ENCODE results near the gene ERG. TPM values are rescaled to one million over a fixed set of nuclear protein-coding genes. Genes with fewer than 3 reads are reported as not detected.

ERG gene
- total RNA-seq, 4 donors from 2014 or later, result 4.2 to 20.6 (median 4.8) TPM

DNA sequence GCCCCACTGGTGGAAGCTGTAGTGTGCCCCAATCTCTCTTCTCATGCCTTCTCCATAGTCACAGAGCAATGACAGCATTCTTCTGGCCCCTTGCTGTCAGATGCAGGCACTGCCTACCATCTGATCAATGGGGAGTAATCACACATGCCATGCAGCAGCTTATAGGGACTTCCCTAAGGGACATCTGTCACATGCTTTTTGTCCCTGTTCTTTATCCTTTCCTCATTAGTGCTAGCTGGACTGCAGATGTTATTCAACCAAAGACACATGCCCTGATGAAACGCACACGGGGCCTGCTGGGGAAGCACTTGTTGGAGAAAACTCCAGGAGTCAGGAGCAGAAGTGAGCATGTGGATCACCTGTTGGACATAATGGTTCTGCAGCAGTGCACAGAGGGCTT, 132.8 kb downstream of the ERG start:
- Histone ChIP-seq H3K4me3 (no peak overlapping the region), H3K27me3 (no peaks in the 10 kb centered on the region), H3K36me3 (no peaks in the 10 kb centered on the region), H3K4me1 (no peaks in the 10 kb centered on the region), H3K27ac (no peak overlapping the region), H3K9me3 (no peaks in the 10 kb centered on the region)
- no peak for DNase-seq
- TF ChIP-seq POLR2A (IDR thresholded peaks at IDR 0.05) (no peak), CTCF (IDR thresholded peaks at IDR 0.05) (no peak)

- no peak overlapping the region for H3K4me3 ChIP-seq
- TF ChIP-seq CTCF (IDR thresholded peaks at IDR 0.05), result no peak
- no peak for TF ChIP-seq POLR2A (IDR thresholded peaks at IDR 0.05)
- H3K36me3 ChIP-seq, result no peaks in the 10 kb centered on the region
- no peaks in the 10 kb centered on the region for H3K4me1 ChIP-seq
- H3K9me3 ChIP-seq, result no peaks in the 10 kb centered on the region
- no peaks in the 10 kb centered on the region for H3K27me3 ChIP-seq
- no peak overlapping the region for H3K27ac ChIP-seq
- DNase-seq, result no peak
Observed at GRCh38 chr21:38363693-38364092, 134.6 kb downstream of the ERG start.

DNA sequence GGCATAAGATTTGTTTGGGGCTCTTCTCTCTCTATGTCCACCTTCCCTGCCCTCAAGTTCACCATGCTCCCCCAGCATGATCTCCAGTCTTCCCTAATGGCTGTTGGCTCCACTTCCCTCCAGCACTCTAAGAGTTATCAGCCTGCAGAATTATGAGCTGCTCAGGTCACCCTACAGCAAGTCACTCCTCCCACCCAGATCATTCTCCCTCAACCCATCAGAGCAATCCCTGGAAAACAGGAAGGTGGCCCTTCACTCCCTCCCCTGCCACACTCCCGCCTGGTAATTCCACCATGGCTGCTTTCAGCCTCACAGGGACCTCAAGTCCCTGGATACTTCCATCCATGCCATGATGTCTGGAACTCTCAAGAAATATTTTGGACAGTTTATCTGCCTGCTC, 137.0 kb downstream of the ERG start:
- no peak for DNase-seq
- no peak for TF ChIP-seq POLR2A (IDR thresholded peaks at IDR 0.05)
- TF ChIP-seq CTCF (IDR thresholded peaks at IDR 0.05), result no peak
- Histone ChIP-seq H3K4me1 (no peaks in the 10 kb centered on the region), H3K27ac (no peak overlapping the region), H3K36me3 (no peaks in the 10 kb centered on the region), H3K27me3 (no peaks in the 10 kb centered on the region), H3K4me3 (no peak overlapping the region), H3K9me3 (no peaks in the 10 kb centered on the region)

DNA sequence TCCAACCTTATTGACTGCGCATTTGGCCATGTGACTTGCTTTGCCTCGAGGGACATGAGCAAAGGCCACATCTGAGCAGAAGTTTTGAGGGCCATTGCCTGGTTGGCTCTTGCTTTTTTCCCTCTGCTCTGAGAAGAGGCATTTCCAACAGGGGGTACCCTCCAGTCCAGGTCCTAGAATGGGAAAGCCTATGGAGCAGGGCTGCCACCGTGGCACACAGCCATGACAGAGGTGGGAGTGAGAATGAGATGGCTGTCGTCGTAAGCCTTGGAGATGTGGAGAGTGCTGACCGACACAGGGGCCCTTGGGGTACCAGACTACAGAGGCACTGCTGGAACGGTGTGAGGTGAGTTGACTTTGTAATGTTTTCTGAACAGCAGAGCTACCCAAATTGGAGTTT, 138.4 kb downstream of the ERG start:
- H3K36me3 ChIP-seq, result no peaks in the 10 kb centered on the region

DNA sequence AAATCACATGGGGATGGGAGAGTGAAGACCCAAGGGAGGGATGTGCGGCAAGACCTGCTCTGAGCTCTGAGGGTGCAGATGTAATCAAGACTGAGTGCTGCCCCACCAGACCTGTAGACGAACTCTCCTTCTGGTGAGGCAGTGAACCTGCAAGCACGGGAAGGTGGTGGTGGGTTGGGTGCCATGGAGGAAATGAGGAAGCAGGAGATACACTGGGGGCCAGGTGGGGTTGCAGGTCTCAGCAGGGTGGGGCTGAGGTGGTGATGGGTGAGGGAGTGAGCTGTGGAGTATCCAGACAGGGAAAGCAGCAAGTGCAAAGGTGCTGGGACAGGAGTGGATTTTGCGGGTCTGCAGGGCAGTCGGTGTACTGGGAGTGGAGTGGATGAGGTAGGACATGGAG, 139.2 kb downstream of the ERG start:
- Histone ChIP-seq H3K27ac (no peak overlapping the region), H3K9me3 (no peaks in the 10 kb centered on the region), H3K4me1 (no peaks in the 10 kb centered on the region), H3K36me3 (no peaks in the 10 kb centered on the region), H3K27me3 (no peaks in the 10 kb centered on the region), H3K4me3 (no peak overlapping the region)
- no peak for TF ChIP-seq CTCF (IDR thresholded peaks at IDR 0.05)
- TF ChIP-seq POLR2A (IDR thresholded peaks at IDR 0.05), result no peak
- DNase-seq, result no peak

More for the DNA sequence above, 138.4 kb downstream of the ERG start:
- DNase-seq, result no peak
- Histone ChIP-seq H3K9me3 (no peaks in the 10 kb centered on the region), H3K27ac (no peak overlapping the region), H3K4me3 (no peak overlapping the region), H3K4me1 (no peaks in the 10 kb centered on the region), H3K27me3 (no peaks in the 10 kb centered on the region)
- TF ChIP-seq POLR2A (IDR thresholded peaks at IDR 0.05) (no peak), CTCF (IDR thresholded peaks at IDR 0.05) (no peak)

GRCh38 chr21:38358666-38359065, 139.6 kb downstream of the ERG start:
- no peaks in the 10 kb centered on the region for H3K27me3 ChIP-seq
- H3K4me3 ChIP-seq, result no peak overlapping the region
- DNase-seq, result no peak
- no peak for TF ChIP-seq CTCF (IDR thresholded peaks at IDR 0.05)
- no peak for TF ChIP-seq POLR2A (IDR thresholded peaks at IDR 0.05)
- no peak overlapping the region for H3K27ac ChIP-seq
- H3K9me3 ChIP-seq, result no peaks in the 10 kb centered on the region
- no peaks in the 10 kb centered on the region for H3K36me3 ChIP-seq
- H3K4me1 ChIP-seq, result no peaks in the 10 kb centered on the region

Data from Peyer's patch (tissue), 4 donors.